NOMO-1 treated with DMSO at 0.1 percent for 48 hours (cell line): ENCODE results near the gene MMP24.
A peak's percentile ranks its signal among the peaks of the same experiment; 100 is the strongest.
"Not testable (repeated sequence)": the region's sequence is repeated elsewhere in the genome, so short reads cannot be mapped to it uniquely, and the experiment has no call there.

Experiments used
- DNase-seq: peaks from one replicate; lab custom pipeline; 2025; ENCODE audit not compliant: unreplicated experiment; lab: John Stamatoyannopoulos, UW

MMP24 gene

GRCh38 chr20:35216541-35216940 lies 9.9 kb upstream of the MMP24 start:
- no peak for DNase-seq

- DNase-seq, result no peak
Measured at GRCh38 chr20:35223941-35224340, 2.5 kb upstream of the MMP24 start.

DNA sequence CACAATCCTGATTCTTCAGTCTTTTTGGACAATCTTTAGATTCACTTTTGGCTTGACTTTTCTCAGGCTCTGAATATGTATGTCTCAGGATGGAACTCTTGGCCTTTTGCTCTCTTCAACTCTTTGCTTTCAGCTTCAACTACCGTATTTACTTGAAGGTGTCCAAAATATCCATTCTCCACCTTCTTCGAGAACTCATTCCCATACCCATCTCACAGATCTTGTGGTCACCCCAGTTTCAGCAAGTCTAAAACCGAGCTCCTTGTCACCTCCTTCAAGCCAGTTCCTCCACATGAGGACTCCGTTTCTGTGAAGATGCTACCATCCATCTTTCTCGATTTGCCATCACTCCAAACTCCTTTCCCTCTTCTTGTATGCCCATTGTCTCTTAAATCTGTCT lies 2.0 kb upstream of the MMP24 start:
- no peak for DNase-seq

- DNase-seq, result no peak
Measured at GRCh38 chr20:35225319-35226125, 968 bp upstream of the MMP24 start.

GRCh38 chr20:35226884-35227681 lies 593 bp downstream of the MMP24 start:
- peak; percentile 33 for DNase-seq

DNA sequence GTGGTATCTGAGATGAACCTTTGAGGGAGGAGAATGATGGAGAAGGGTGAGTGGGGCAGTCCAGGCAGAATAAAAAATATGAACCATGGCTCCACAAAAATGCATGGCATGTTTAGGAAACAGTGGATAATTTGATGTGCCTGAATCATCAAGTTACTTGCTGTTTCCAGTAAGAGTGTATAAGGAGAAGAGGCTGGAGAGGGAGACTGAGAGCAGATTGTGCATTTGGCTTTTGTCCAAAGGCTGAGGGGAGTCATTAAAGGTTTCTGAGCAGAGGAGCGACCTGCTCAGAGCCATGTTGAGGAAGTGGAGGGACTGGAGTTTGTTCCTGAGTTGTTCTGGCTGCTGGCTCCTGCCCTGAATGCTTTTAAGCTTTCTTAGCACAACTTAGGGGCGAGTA lies 6.1 kb downstream of the MMP24 start:
- DNase-seq, result no peak

- DNase-seq, result no peak
Measured at GRCh38 chr20:35235881-35236280, 9.4 kb downstream of the MMP24 start.

DNA sequence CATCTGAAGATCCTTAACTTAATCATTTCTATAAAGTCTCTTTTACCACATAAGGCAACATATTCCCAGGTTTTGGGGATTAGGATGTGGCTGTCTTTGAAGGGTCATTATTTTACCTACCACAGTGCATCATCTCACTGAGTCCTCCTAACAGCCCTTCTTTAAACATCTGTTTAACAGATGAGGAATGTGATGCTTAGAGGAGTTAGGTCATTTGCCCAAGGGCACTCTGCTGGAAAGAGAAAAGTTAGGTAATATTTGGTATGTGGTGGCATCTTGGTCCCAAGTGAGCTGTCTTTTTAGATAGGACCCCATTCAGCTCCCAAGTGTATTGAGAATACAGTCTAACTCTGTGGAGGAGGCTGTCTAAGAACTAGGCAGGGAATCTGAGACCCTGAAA lies 11.0 kb downstream of the MMP24 start:
- no peak for DNase-seq

DNA sequence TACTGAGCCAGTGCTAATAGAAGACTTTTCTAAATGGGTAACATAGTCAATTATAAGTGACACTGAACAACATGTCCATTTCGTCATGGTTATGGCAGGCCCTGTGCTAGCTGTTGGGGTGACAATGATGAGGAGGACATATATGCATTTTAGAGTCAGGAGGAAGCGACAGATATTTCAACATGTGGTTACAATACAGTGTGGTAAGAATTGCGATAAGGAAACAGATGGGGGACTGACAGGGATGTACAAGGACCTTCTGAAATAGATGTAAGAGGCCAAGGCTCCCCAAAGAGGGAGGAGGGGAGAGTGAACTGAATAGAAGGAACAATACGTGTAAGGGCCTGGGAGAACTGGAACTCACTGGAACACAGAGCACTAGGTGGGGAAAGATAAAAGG lies 11.7 kb downstream of the MMP24 start:
- peak; percentile 89 for DNase-seq

GRCh38 chr20:35238735-35239134 lies 12.2 kb downstream of the MMP24 start:
- DNase-seq, result no peak

GRCh38 chr20:35240083-35240810 lies 13.8 kb downstream of the MMP24 start:
- no peak for DNase-seq

DNA sequence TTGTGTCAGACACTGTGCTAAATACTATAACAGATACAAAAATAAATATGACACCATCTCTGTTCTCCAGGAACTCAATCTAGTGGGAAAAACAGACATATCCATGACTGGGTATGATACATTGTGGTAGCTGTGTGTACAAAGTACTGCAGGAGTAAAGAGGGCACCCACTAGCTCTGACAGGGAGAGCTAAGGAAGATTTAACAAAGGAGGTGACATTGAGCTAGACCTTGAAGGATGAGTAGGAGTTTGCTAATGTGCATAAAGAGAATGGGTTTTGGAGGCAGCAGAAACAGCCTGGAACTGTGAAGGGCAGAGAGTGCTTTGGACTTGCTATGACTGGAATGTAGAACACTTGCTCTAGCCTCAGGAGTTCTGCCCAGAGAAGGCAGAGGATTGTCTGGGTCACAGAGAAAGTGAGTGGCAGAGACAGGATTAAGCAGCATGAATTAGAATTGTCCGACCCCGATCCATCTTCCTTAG lies 14.4 kb downstream of the MMP24 start:
- no peak for DNase-seq

DNA sequence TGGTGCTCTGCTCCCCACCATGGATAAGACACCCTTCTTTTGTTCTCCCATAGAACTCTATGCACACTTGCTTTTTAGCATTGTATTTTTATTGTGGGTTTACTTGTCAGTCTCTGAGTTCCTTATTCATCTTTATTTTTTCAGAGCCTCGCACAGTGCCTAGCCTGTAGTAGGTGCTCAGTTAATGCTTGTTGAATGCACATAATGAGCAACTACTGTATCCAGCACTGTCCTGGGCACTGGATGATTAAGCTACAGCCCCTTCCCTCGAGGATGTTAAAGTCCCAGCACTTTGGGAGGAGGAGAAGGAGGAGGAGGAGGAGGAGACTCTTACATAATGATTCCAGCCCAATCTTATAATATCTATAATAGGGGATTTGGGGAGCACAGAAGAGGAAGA lies 16.8 kb downstream of the MMP24 start:
- DNase-seq, result no peak

DNA sequence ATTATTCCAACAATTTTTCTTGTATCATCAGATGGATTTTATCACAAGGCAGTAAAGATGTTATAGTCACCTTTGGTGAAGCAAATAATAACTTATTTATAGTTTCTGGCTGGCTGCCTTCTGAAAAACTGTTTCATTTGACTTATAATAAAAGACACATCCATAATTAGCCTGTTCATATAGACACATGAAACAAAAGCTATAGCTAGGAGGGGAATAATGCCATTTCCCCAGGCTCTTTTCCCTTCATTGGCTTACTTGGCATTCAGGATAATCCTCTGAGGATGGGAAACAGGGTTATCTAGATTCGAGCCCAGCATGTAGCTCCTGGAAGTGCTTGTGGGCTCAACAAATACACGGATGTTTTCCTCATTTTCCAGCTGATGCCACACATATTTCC lies 17.5 kb downstream of the MMP24 start:
- DNase-seq, result no peak

- no peak for DNase-seq
Measured at GRCh38 chr20:35246723-35247122, 20.2 kb downstream of the MMP24 start.

DNA sequence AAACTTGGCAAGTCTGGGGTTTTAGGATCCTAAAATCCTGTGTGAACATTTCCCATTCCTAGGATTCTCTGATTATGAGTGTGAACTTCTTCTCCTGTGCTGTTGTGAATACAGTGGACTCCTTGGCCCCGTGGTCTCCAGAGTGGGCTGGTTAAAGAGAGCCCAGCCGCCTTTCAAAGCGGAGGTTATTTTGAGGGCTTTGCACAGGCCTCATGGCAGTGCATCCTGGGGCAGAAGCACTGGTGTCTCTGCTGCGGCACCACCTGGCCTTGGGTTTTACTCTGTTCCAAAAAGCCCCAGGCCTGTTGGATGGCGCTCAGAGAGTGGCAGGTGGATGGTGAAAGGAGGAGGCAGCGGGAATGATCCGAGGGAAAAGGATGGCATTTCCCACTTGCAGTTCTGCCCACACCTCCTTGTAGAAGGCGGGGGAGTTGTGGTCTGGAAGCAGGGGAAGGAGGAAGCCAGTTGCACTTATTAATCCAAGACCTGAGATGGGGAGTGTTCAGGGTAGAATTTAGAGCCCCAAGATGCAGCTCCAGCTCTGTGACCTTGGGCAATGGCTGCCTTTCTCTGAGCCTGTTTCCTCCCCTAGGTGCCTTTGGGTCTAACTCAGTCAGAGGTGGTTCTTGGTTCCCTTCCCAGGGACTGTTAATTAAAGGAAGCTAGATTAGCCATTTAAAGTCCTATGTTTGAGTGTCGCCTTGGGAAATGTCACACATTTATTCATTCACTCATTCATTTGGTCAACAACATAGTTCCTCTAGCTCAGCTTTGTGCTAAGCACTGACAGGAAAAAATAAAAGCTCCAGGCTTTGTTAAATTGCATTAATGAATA lies 22.4 kb downstream of the MMP24 start:
- no peak for DNase-seq

GRCh38 chr20:35251613-35251940 lies 25.1 kb downstream of the MMP24 start:
- no peak for DNase-seq

DNA sequence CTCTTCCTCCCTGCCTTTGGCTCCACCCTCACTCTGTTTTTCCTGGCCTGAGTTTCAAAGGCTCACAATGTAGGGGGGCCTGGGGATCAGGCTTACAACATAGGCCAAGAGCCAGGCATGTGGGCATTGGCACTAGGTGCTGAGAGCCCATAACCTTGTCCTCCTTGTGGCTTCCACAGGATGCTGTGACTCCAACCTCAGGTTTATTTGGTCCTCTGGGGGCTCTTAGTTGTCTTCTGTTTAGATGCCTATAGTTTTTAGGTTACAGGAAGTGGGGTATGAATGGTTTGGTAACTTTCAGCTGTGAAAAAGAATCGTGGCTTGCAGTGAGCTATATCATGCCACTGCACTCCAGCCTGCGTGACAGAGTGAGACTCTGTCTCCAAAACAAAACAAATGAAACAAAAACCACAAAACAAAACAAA lies 25.6 kb downstream of the MMP24 start:
- DNase-seq, result no peak

DNA sequence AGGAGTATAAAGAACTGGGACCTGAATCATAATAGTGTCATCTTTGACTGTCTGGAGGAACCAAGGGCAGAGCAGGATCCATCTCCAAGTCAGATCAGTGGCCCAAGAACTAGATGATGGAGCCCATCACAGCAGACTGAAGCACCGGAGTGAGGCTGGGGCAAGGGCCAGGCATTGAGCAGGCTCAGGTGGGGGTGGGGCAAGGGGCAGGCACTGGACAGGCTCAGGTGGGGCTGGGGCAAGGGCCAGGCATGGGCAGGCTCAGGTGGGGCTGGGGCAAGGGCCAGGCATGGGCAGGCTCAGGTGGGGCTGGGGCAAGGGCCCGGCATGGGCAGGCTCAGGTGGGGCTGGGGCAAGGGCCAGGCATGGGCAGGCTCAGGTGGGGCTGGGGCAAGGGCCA lies 26.1 kb downstream of the MMP24 start:
- not testable (repeated sequence) for DNase-seq

GRCh38 chr20:35253010-35253409 lies 26.5 kb downstream of the MMP24 start:
- no peak for DNase-seq
